Stimulated activated CD8-positive, alpha-beta memory T cell treated with anti-CD3 and anti-CD28 coated beads, Interleukin-7, amount 100 ng/mL, for 4 hours (primary cell): ENCODE measurements around the gene AKAP12.
"Not testable (repeated sequence)": the region's sequence is repeated elsewhere in the genome, so short reads cannot be mapped to it uniquely, and the experiment has no call there.

ENCODE experiments used
- DNase-seq, 2 donors: peaks; one replicate each; pipeline ENCODE4 v3.0.0-alpha.2; 2020; ENCODE audit warnings: low read depth in 2 of 2

Gene AKAP12

DNA sequence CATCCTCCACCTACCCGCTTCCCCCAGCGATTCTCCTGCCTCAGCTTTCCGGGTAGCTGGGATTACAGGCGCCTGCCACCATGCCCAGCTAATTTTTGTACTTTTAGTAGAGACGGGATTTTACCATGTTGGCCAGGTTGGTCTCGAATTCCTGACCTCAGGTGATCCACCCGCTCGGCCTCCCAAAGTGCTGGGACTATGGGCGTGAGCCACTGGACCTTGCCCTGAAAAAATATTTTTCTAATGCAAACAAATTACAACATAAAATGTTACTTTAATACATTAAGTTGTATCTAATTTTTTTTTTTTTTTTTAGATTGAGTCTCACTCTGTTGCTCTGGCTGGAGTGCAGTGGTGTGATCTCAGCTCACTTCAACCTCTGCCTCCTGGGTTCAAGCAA, 142.9 kb downstream of the AKAP12 start:
- DNase-seq, result not testable (repeated sequence)

DNA sequence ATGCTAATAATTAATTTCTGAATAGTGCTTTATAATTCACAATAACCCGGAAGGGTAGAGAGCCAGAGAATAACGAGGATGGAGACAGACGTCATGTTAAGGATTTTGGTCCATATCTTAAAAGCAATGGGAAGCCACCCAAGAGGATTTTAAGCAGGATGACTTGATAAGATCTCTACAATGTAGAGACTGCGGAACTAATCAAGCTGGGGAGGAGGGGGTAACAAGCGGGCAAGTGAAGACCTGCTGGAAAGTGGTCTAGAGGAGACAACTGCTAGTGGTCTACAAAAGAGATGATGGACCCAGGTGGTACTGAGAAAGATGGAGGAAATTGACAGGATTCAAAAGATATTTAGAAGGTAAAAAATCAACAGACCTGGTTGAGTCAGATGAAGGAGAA, 144.4 kb downstream of the AKAP12 start:
- DNase-seq, result no peak

DNA sequence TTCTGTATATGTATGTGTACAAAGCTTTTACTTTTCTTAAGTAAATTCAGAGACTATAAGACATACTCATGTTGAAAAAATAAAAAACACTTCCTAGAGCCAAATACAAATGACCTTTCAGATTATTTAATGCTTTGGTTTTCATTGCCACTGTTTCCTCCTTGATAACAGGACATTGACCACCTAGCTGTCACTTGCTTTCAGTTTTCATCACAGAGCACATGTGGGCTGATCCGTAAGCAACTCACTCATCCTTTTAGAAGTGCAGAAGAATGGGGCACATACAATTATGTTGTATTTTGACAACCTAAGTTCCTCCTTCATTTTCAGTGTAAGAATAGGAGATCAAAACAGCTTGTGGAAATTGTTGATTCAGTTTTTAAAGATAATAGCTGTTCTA, 145.4 kb downstream of the AKAP12 start:
- no peak for DNase-seq

DNA sequence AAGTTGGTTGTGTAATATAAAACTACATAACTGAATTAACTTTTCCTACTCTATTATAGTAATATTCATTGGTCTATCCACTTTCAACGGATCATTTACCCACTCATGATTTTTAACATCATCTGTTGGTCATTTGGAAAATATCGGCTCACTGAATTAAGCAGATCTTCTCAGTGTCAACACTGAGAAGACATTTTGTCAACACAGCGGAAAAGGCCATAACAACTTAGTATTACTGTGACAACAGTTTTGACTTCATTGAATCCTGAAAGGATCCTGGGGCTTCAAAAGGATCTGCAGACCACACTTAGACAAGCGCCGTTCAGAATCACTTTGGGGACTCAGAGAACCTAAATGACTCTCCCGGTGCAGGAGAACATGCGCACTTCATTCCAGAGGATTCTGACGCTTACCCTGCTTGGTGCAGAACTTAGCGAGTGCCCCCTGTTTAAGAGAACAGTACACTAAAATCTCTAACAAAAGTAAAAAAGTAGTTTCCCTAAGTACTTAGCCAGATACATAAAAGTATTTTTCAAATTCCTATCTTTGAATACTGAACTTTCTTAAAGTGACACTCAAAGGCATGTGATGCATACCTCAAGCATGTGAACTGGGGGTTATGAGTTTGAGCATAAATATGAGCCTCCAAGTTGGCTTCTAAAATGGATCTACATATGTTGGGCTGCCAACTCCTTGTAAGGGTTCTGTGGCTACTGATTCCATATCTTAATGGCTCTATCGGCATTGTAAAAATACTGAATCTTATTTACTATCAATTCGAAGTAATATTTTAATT, 147.6 kb downstream of the AKAP12 start:
- no peak for DNase-seq

DNA sequence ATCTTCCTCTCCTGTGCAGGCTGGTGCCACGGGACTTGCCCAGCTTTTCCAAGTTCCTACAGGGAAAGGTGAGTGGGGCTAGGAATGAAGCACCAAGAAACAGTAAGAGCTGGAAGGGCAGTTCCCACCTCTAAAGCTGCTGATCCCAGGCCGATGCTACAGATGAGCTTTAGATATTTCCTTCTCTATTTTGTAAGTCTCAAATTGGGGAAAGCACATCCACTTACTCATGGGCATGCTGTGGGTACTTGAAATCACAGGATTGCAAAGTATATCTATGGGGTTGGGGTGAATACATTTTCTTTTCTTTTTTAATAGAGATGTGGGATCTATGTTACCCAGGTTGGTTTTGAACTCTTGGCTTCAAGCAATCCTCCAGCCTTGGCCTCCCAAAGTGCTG, 148.5 kb downstream of the AKAP12 start:
- DNase-seq, result no peak

DNA sequence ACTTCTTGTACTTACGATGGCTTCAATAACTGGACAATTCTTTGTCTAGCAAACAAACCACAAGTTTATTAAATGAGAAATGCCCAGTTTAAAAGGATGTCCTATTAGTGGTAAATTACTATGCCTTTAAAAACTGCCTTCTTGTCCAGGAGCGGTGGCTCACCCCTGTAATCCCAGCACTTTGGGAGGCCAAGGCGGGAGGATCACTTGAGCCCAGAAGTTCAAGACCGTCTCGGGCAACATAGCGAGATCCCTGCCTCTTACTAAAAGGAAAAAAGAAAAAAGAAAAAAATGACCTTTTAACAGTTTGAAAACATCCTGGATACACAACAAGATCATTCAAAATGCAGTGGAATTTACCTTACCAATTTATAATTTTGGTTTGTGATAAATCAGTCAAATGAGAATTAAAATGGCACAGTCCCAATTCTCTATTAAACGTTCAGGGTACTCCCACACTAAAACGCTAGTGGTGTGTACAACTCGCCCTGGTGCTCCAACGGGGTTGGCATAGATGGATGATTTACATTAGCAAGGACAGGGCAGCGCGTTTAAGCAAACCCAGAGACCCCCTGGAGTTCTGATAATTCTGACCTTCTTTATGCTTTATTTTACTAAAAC, 149.3 kb downstream of the AKAP12 start:
- no peak for DNase-seq

DNA sequence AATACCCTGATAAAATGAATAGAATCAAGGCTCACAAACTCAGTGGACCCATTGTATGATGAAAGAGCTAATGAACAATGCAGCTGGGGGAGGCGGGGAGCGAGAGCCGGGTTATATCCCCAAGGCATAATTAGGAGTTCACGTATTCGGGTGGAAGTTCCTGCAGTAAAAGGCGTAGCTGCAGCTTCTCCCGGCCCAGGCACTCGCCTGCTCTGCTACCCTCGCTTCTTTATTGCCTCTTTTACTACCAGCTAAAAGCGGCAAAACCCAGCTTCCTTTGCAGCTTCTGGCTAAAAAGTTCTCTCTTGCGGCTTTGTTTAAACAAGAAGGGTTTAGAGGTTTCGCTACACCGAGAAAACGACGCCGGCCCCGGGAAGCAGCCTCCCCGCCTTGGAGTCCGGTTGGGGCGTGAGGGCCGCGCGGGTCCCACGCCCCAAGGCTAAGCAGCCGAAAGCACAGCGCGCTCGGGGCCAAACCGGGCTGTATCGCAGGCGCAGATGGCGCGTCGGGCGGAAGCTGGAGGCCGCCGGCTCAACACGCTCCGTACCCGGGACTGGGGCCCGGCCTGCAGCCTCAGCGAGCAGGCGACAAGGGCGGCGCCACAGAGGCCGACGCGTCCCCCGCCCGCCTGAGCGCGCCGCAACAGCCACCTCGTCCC, 150.0 kb downstream of the AKAP12 start:
- DNase-seq, result peak in 1 of 2 donors; percentile 17

DNA sequence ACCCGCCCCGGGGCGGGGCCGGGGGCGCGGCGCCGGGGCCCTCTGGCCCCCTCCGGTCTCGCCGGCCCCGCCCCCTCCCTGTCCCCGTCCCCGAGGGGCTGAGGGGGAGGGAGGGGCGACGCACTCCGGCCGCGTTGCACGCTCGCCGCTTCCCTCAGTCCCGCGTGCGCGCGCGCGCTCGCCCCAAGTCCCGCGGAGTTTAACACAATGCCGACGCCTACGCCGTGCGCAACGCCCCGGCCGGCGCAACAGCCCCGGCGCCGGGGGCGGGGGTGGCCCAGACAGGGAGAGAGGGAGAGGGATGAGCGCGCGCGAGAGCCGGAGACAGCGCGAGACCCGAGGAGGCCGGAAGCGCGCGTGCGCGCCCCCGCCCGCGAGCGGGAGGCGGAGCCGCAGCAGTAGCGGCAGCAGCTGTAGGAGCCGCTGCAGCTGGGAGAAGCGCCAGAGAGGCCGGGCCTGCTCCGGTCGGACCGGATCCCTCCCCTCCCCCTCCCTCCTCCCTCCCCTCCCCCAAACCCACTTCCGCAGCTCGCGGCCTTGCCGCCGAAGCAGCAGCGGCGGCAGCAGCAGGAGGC, 150.6 kb downstream of the AKAP12 start:
- DNase-seq, result peak; percentile 93 to 99

DNA sequence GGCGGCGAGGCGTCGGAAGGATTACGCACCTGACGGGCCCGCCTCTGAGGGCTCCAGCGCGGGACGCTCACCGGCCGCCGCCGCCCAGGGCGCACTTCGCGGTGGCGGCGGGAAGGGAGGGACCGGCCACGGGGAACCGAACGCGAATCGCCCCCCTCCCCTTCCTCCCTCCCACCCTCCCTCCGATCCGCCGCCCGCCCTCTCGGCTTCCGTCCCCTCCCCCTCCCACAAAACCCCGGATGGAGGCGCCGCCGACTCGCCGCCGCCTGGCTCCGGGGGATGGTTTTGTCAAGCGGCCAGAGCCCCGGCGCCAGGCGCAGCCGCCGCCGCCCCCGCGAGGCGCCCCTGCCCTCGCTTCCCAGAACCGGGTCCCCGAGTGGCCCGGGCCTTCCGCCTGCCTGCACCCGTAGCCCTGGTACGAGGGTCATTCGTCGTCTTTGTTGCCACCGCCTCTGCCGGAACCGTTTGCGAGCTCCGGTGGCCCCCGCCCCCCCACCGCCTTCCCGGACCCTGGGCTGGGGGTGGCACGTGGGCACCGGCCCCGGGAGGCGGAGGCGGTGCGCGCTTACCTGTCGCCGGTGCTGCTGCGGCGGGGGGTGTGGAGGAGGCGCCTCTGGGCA, 151.2 kb downstream of the AKAP12 start:
- DNase-seq, result peak; percentile 63 to 78

DNA sequence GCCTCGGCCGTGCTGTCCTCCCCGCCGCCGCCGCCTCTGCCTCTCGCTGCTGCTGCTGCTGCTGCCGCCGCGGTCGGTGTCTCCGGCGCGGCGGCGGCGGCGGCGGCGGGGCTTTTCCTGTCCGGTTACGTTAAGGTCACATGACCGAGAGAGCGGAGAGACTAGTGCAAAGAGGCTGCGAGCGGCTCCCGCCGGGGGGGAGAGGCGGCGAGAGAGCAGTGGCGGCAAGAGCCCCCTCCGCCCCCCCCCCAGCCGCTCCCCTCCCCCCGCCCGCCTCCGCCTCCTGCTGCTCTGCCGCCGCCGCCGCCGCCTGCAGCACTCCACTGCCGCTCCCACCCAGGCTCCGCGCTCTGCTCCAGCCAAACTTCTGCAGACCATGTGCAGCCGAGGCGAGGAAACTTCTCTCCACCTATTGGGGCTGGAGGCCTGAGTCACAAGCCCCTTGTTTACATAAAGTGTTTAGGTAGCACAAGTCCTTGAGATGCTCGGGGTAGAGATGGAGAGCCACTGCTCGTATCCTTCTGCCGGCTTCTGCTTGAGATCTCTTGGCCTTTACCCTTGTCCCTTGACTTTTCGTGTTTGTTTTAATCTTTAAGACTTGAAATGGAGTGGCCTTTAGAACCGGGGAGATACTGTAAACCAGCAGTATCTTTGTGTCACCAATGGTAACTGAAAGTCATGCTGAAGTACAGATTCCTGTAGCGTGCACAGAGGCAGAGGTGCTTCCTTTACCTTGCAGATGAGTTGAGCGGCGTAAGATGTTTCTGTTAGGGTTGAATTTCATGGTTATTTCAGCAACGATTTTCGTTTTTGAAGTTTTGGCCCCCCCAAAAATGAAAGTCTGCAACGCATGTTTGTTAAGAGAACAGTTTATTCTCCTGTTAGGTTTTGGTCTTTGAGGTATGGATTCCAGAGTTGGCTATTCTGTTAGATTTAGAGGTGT, 152.0 kb downstream of the AKAP12 start, which contains the start of gene ZBTB2:
Gene ZBTB2 (minus strand): TSS at position 89 of the 943 bp plus-strand sequence. CDS start 17,922 bp downstream, outside the sequence.
- DNase-seq, result peak; percentile 26 to 62

DNA sequence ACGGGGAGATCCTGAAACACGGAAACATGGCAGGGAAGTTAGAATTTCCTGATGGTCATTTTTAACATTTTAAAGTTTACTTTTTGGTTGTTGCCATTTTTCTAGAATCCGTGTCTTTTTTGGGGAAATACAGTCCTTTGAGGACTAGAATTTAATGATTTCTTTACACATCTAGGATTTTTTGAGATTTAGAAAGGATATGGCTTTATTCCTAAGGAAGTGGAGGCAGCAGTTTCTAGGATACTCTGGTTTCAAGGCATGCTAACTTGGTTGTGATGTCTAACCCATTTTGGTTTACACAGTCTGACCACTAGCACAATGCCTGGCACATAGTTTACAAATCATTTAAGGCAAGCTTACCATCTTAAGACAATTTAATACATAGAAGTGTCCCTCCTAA, 152.7 kb downstream of the AKAP12 start:
- no peak for DNase-seq

DNA sequence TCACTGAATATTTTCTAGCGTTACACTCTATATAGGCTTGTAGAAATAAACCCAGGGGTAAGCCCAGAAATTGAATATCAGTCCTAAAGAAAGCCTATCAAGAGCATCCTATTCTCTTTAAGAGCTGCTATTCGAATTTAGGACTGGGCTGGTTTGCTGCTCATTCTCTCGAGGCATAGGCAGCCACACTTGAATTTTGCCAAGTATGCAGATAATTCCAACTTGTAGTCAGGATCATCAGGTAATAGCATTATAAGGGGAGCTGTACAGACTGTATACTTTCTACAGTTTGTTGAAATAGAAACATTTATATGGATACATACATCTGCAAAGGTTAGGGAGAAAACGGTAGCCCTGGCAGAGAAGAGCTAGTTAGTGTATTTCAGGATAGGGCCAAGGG, 153.6 kb downstream of the AKAP12 start:
- no peak for DNase-seq

DNA sequence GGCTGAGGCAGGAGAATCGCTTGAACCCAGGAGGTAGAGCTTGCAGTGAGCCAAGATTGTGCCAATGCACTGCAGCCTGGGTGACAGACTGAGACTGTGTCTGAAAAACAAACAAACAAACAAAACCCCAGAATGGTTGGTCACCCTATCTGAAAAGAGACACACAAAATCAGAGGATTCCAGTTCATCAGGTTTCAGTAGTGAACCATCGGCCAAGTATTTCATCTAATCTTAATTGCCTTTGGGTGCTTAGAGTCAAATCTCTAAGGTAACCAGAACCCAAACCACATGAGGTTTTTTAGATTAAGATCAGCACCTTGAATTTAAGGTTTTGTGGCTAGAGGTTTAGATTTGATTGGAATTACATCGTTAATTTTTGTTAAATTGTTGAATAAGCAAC, 159.9 kb downstream of the AKAP12 start:
- no peak for DNase-seq

DNA sequence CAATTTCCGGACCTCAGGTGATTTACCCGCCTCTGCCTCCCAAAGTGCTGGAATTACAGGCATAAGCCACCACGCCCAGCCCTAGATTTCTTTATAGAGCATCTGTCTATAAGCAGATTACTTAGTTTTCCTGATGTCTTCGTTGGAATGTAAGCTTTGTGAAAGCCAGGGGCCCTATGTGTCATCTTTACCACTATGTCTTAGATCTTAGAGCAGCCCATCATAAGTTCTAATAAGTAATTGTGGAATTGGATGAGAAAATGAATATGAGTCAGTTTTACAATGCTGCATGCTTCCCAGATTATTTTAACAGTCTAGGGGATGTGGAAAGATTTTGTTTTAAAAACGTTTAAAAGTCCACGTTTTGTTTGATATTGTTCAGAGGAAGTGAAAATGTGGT, 160.7 kb downstream of the AKAP12 start:
- no peak for DNase-seq

DNA sequence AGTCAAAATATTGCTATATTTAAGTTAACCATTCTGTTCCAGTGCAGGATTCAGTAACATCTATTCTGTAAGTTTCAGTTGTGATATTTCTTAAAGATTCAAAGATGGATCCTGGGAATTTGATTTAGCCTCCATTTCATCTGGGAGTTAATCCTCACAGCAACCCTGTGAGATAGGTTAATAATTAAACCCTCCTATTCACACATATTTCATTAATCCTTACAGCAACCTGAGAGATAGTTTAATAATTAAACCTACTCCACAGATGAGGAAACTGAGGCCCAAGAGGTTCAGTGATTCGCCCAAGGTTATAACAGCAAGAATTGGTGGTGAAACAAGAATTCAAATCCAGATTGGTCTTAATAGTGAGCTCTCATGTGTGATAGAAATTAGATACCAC, 162.5 kb downstream of the AKAP12 start:
- DNase-seq, result no peak

DNA sequence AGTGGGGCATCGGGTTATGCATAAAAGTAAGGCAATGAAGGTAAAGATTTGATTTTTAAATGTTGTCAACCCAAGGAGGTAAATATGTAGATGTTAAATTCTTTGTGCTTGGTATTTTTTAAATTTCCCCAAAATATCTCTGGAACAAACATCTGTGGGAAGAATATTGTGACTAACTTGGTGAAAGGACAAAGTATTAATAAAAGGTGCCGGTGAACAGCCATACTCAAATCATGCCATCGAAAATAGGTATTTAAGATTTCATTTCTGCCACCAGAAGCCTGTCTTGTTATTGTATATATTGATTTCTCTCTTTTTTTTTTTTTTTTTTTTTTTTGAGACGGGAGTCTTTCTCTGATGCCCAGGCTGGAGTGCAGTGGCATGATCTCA, 164.1 kb downstream of the AKAP12 start:
- DNase-seq, result no peak
